Dedifferentiated amniotic fluid mesenchymal stem cell (primary cell): ENCODE results near the gene KAT14.
"Not testable (repeated sequence)": the region's sequence is repeated elsewhere in the genome, so short reads cannot be mapped to it uniquely, and the experiment has no call there.

ENCODE experiments used
- DNase-seq: peaks from one replicate; pipeline ENCODE4 v3.0.0-alpha.2; 2016; ENCODE audit errors: extremely low spot score

The KAT14 gene

GRCh38 chr20:18154342-18154741, 16.7 kb downstream of the KAT14 start:
- DNase-seq: no peak

GRCh38 chr20:18156045-18156444, 18.4 kb downstream of the KAT14 start:
- DNase-seq: no peak

GRCh38 chr20:18164356-18164755, 26.7 kb downstream of the KAT14 start:
- no peak for DNase-seq

GRCh38 chr20:18165553-18165952, 27.9 kb downstream of the KAT14 start:
- no peak for DNase-seq

- DNase-seq: no peak
Observed at GRCh38 chr20:18166241-18166881, 28.7 kb downstream of the KAT14 start.

GRCh38 chr20:18166950-18167349, 29.3 kb downstream of the KAT14 start:
- no peak for DNase-seq

GRCh38 chr20:18172379-18172778, 34.7 kb downstream of the KAT14 start:
- no peak for DNase-seq

GRCh38 chr20:18174906-18175683, 37.4 kb downstream of the KAT14 start:
- DNase-seq: no peak

- DNase-seq: no peak
Observed at GRCh38 chr20:18176318-18176785, 38.7 kb downstream of the KAT14 start.

GRCh38 chr20:18180366-18180765, 42.7 kb downstream of the KAT14 start:
- not testable (repeated sequence) for DNase-seq

- DNase-seq: no peak
Observed at GRCh38 chr20:18180815-18181214, 43.2 kb downstream of the KAT14 start.

- no peak for DNase-seq
Observed at GRCh38 chr20:18187020-18187419, 49.4 kb downstream of the KAT14 start.

- DNase-seq: no peak
Observed at GRCh38 chr20:18188434-18188833, 50.8 kb downstream of the KAT14 start.

GRCh38 chr20:18190338-18191233, 52.9 kb downstream of the KAT14 start:
- no peak for DNase-seq

GRCh38 chr20:18191306-18191705, 53.6 kb downstream of the KAT14 start:
- DNase-seq: no peak

GRCh38 chr20:18194461-18194860, 56.8 kb downstream of the KAT14 start:
- not testable (repeated sequence) for DNase-seq

- no peak for DNase-seq
Observed at GRCh38 chr20:18195931-18196330, 58.3 kb downstream of the KAT14 start.

- no peak for DNase-seq
Observed at GRCh38 chr20:18197382-18198070, 59.9 kb downstream of the KAT14 start.

- no peak for DNase-seq
Observed at GRCh38 chr20:18202966-18203365, 65.3 kb downstream of the KAT14 start.

- not testable (repeated sequence) for DNase-seq
Observed at GRCh38 chr20:18203700-18204099, 66.0 kb downstream of the KAT14 start.

GRCh38 chr20:18213002-18213401, 75.3 kb downstream of the KAT14 start:
- no peak for DNase-seq

GRCh38 chr20:18215566-18215965, 77.9 kb downstream of the KAT14 start:
- DNase-seq: no peak
